Measurements from ENCODE around the gene ZNF548. TPM values are rescaled to one million over a fixed set of nuclear protein-coding genes. Genes with fewer than 3 reads are reported as not detected.
"Not testable (repeated sequence)": the region's sequence is repeated elsewhere in the genome, so short reads cannot be mapped to it uniquely, and the experiment has no call there.

ZNF548 gene
- total RNA-seq: 10 to 100 TPM; 16.4 to 20.6 TPM
- long read RNA-seq, transcript ZNF548-201 (4 exons, 2,115 nt): major isoform, 20 of 23 reads
- long read RNA-seq, partial matches to known transcripts: 0 of 23 reads
- long read RNA-seq, other reads (novel, unspliced or antisense): 2 of 23 reads

DNA sequence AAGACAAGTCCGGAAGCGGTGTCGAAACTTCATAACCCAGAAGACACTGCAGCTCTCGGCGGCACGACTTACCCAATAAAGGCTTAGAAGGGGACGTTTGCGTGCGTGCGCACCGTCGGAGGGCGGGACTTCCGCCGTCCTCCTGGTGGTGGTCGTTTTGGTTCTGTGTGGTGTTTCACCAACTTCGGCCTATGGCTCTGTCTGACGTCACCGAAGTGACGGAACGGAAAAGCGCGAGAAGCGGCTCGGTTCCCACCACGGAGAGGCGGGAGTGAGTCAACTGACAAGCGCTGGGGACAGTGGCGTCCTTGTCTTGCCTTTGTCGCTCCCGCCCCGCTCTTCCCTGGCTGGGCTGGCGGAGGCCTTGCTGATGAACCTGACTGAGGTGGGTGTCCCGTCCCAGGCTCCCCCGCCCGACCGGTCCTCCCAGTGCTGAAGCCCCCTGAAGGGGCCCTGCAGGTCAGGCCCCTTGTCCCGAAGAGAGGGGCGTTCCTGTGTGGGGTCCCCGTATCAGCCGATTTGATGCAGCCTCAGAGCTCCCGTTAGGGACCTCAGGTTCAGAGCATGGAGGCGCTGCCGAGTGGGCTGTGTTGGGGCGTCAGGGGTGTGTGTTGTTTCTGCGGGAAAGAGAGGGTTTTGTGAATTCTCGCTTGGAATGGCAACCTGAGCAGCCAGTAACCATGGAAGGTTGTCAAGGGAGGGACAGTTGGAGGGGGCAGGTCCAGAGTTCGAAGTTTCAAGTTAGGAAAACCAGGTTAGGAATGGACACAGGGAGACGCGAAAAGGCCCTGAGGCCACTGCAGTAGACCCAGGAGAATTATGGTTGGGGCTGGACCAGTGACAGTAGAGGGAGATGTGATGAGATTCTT is at the start of gene ZNF548:
ZNF548 (plus strand) TSS at position 125 of the 869 bp plus-strand sequence; CDS start at position 371, 246 bp downstream.
- intact Hi-C loops (cut with DNase I): loop anchor here in 1 of 2 donors (2.0 kb wide), 1 partner anchor 25 kb away; no protein-coding TSS in a partner anchor
- ATAC-seq: peak; percentile 100
- DNase-seq: peak; percentile 98

DNA sequence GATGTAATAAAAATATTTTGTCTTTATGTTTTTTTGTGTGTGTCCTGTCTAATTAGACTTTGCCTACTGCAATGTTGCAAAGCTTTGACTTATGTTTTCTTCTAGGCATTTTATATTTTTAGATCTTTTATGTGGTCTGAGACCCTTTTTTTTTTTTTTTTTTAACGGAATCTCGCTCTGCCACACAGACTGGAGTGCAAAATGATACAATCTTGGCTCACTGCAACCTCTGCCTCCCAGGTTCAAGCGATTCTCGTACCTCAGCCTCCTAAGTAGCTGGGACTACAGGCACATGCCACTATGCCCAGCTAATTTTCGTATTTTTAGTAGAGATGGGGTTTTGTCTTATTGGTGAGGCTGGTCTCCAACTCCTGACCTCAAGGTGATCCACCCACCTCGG is 47.1 kb upstream of the ZNF548 start:
- ATAC-seq: no peak
- no peak for DNase-seq
- intact Hi-C loops (cut with DNase I): no loop called here

DNA sequence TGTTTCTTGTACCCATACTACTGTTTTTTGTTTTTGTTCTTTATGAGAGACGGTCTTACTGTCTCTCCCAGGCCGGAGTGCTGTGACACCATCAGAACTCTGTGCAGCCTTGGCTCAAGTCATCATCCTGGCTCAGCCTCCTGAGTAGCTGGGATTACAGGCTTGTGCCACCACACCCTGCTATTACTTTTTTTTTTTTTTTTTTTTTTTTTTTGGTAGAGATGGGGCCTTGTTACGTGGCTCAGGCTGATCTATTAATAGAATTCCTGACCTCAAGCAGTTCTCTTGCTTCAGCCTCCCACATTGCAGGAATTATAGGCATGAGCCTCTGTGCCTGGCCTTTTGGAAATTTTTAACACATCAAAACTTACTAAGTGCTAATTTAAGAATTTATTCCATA is 41.5 kb upstream of the ZNF548 start:
- no peak for DNase-seq
- intact Hi-C loops (cut with DNase I): no loop called here
- no peak for ATAC-seq

DNA sequence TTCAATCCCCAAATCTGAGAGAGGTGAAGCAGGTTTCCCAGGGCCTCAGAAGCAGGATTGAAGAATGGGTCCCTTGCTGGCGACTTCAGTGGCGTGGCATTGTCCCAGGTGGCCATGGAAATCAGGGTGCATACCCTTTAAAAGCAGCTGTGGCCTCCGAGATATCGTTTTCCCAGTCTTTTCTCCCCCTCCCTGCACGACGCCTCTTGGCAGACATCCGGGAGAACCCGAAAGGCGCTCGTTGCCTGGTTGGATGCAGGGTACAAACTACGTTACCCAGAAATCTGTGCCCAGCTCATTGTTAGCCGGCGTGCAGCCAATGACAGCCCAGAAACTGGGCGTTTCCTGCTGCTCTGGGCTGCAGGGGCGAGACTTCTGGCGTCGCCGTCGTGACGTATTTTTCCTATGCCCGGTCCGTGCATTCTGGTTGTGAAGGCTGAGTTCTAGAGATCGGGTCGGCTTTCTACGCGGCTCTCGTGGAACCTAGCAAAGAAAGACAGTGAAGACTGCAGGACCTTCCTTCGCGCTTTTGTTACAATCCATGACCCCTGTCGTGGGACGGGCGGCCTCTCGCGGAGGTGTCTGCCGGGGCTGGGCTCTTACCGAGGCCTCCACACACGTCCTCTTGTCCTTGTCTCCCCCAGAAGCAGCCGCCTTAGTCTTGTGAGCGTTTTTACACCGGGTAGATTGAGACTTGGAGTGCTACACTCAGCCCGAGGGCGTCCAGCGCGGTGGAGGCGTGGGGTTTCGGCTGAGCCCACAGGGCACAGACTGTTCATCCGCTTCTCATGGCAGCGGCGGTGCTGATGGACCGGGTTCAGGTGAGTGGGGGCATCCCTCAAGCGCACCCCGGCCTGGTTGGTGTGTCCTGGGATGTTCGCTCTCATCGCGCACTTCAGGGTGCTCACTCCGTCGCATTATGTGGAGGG is 38.5 kb upstream of the ZNF548 start, which contains the start of gene ZNF304:
ZNF304 (plus strand) TSS at position 395 of the 929 bp plus-strand sequence; CDS start at position 789, 394 bp downstream.
- intact Hi-C loops (cut with DNase I): loop anchor here in 1 of 2 donors (10.0 kb wide), 1 partner anchor 66 kb away; the partner anchor contains the start of gene ZNF460
- ATAC-seq (peak; percentile 99), DNase-seq (peak; percentile 96)

DNA sequence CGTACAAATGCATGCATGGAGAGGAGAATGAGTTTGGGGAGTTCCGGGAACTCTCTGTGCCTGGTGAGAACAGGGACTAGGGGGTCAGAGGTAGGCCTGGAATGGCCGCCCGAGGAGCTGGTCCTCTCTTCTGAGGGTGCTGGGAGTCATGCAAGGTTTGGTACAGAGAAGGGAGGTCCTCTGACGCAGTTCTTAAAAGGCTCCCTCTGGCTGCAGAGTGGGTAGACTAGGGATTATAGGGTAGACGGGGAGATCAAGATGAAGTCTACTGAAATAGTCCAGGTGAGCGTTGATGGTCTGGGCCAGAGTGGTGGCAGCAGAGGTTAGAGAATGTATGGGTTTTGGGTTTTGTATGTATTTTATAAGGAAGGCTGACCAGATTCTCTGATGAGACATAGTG is 37.8 kb upstream of the ZNF548 start:
- peak in 1 of 2 donors; percentile 6 for ATAC-seq

DNA sequence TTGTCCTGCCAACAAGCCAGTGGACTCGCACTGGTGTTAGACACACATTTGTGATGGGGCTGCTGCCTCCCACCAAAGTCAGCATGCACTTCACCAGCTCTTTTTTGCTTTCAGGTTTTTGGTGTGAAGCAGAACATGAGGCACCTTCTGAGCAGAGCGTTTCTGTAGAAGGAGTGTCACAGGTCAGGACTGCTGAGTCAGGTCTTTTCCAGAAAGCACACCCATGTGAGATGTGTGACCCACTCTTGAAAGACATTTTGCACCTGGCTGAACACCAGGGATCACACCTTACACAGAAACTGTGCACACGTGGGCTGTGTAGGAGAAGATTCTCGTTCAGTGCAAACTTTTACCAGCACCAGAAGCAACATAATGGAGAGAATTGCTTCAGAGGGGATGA is 33.7 kb upstream of the ZNF548 start:
- ATAC-seq (no peak), DNase-seq (no peak)
- intact Hi-C loops (cut with DNase I): loop anchor here in 1 of 2 donors (5.0 to 10.0 kb wide), 2 partner anchors 34 to 71 kb away; partner anchors contain the start of genes ZNF460 and ZNF543

More for the DNA sequence above, 37.8 kb upstream of the ZNF548 start:
- no peak for DNase-seq
- intact Hi-C loops (cut with DNase I): loop anchor here in 1 of 2 donors (10.0 kb wide), 1 partner anchor 67 kb away; the partner anchor contains the start of gene ZNF460

DNA sequence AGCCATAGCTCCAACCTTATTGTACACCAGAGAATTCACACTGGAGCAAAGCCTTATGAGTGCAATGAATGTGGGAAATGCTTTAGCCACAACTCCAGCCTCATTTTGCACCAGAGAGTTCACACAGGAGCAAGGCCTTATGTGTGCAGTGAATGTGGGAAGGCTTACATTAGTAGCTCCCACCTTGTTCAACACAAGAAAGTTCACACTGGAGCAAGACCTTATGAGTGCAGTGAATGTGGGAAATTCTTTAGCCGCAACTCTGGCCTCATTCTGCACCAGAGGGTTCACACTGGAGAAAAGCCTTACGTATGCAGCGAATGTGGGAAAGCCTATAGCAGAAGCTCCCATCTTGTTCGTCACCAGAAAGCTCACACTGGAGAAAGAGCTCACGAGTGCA is 32.2 kb upstream of the ZNF548 start:
- intact Hi-C loops (cut with DNase I): loop anchor here in 1 of 2 donors (5.0 to 10.0 kb wide), 2 partner anchors 35 to 73 kb away; partner anchors contain the start of genes ZNF460 and ZNF543
- no peak for DNase-seq
- ATAC-seq: no peak

DNA sequence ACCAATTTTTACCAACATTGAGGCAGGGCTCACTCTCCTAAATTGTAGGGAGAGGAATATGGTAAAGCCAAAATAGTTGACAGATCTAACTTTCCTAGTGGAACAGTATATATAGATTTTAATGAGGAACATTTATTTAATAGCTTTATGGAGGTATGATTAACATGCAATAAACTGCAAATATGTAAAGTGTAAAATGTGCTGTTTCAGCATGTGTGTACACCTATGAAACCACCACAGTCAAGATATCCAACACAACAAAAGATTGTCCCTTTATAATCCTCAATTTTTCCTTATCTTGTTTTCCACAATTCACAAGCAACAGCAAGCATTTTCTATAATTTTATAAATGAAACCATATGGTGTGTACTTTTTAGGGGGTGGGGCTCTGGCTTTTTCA is 30.4 kb upstream of the ZNF548 start:
- intact Hi-C loops (cut with DNase I): loop anchor here in 1 of 2 donors (5.0 to 10.0 kb wide), 2 partner anchors 37 to 74 kb away; partner anchors contain the start of genes ZNF460 and ZNF543
- ATAC-seq (no peak), DNase-seq (no peak)

DNA sequence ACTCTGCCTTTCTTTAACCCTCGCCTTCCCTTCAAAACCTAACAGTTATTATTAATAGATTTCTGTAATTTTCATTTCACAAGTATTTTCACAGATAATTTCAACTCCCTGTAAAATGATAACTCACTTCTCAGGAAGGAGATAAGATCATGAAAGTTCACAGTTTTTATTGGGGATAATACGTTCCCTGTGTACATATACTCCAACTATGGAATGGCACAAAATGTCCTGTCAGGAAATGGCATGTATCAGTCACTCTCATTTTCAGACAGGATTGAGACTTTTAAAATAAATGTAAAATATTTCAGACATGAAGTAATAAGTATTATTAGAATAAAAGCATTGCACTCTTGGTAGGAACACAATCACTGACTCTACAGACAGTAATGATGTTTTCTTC is 27.2 kb upstream of the ZNF548 start:
- intact Hi-C loops (cut with DNase I): no loop called here
- DNase-seq: no peak
- no peak for ATAC-seq

DNA sequence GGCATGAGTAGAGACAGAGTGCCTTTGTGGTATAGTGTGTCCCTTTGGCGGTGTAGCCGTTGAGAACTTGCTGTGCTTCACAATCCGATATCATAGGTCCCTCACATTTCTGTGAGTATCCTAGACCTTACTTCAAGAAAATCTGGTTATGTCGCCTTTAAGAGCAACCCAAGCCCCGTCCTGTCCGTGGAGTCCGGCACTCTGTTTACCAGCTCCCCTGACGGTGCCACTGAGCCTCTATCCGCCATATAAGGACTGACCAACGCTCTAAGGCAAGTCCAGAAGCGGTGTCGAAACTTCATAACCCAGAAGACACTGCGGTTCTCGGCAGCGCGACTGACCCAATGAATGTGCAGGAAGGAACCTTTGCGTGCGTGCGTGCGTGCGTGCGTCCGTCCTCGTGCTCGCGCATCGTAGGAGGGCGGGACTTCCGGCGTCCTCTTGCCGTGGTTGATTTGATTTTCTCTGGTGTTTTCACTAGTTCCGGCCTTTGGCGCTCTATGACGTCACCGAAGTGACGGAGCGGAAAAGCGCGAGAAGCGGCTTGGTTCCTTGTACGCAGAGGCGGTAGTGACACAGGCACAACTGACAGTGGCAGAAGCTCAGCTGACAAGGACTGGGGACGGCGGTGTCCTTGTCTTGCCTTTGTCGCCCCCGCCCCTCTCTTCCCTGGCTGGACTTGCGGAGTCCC is 26.5 kb upstream of the ZNF548 start, which contains the start of the genes TRAPPC2B and ZNF547:
TRAPPC2B (plus strand) TSS at position 555 of the 691 bp plus-strand sequence. CDS start 1,283 bp downstream, outside the sequence.
ZNF547 (plus strand) TSS at position 555 of the 691 bp plus-strand sequence. CDS start 5,005 bp downstream, outside the sequence.
- ATAC-seq (peak; percentile 98), DNase-seq (peak; percentile 99)
- intact Hi-C loops (cut with DNase I): no loop called here

DNA sequence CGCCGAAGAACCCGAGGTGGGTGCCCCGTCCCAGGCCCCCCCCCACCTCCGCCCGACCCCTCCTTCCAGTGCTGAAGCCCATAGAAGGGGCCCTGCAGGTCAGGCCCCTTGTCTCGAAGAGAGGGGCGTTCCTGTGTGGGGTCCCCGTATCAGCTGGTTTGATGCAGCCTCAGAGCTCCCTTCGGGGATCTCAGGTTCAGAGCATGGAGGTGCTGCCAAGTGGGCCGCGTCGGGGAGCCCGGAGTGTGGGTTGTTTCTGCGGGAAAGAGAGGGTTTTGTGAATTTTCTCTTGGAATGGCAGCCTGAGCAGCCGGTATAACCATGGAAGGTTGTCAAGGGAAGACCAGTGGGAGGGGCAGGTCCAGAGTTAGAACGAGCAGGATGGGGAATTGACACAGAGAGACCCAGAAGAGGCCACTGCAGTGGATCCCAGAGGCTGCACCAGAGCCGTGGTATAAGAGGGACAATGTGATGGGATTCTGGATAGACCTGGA is 25.9 kb upstream of the ZNF548 start:
- ATAC-seq: peak; percentile 3 to 7
- no peak for DNase-seq
- intact Hi-C loops (cut with DNase I): loop anchor here in 1 of 2 donors (2.0 kb wide), 1 partner anchor 25 kb away; the partner anchor contains the start of gene ZNF548

DNA sequence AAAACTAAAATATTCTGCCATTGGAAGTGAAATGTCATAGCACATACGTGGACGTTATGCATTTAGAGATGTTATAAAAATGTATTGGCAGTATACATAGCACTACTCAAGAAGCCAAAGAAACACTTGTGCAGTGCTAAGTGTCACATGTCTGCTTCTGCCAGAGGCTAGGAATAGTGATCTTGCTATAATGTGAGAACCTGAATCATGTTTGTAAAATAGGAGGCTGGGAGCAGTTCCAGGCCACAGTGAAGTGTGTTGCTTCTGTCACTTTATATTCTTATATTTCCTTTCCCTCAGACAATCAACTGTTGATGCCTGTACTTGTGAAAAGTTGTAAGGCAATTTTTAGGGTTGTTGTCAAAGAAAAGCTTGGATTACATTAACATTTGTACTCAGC is 22.9 kb upstream of the ZNF548 start:
- no peak for DNase-seq
- intact Hi-C loops (cut with DNase I): no loop called here
- ATAC-seq: no peak

DNA sequence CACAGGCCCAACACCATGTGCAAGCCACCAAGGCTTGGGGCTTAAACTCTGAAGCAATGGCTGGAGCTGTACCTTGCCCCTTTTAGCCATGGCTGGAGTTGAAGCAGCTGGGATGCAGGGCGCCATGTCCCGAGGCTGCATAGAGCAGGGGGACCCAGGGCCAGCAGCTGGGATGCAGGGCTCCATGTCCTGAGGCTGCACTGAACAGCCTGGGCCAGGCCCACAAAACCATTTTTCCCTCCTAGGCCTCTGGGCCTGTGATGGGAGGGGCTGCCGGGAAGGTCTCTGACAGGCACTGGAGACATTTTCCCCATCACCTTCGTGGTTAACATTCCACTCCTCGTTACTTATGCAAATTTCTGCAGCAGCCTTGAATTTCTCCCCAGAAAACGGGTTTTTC is 15.5 kb upstream of the ZNF548 start:
- intact Hi-C loops (cut with DNase I): no loop called here
- ATAC-seq (no peak), DNase-seq (no peak)

DNA sequence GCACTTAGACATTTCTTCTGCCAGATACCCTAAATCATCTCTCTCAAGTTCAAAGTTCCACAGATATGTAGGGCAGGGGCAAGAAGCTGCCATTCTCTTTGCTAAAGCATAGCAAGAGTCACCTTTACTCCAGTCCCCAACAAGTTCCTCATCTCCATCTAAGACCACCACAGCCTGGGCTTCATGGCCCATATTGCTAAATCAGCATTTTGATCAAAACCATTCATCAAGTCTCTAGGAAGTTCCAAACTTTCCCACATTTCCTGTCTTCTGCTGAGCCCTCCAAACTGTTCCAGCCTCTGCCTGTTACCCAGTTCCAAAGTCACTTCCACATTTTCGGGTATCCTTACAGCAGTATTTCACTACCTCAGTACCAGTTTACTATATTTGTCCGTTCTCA is 15.0 kb upstream of the ZNF548 start:
- DNase-seq; intact Hi-C loops (cut with DNase I); ATAC-seq: not testable (repeated sequence)

DNA sequence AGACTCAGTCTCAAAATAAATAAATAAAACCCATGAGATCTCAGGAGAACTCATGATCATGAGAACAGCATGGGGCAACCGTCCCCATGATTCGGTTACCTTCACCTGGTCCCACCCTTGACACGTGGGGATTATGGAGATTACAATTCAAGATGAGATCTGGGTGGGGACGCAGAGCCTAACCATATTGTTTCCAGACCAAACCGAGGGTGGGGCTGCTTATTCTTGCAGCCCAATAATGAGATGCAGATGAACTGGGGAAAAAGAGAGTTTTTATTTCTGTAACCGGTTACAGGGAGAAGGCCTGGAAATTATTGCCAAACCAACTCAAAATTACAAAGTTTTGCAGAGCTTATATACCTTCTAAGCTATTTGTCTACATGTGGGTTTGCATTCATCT is 13.5 kb upstream of the ZNF548 start:
- ATAC-seq (no peak), DNase-seq (no peak)
- intact Hi-C loops (cut with DNase I): no loop called here

DNA sequence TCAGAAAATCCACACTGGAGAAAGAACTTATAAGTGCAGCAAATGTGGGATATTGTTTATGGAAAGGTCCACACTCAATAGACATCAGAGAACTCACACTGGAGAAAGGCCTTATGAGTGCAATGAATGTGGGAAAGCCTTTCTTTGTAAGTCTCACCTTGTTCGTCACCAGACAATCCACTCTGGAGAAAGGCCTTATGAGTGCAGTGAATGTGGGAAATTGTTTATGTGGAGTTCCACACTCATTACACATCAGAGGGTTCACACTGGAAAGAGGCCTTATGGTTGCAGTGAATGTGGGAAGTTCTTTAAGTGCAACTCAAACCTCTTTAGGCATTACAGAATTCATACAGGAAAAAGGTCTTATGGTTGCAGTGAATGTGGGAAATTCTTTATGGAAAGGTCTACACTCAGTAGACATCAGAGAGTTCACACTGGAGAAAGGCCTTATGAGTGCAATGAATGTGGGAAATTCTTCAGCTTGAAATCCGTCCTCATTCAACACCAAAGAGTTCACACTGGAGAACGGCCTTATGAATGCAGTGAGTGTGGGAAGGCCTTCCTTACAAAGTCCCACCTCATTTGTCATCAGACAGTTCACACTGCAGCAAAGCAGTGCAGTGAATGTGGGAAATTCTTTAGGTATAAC is 12.0 kb upstream of the ZNF548 start:
- no peak for ATAC-seq
- intact Hi-C loops (cut with DNase I): no loop called here
- DNase-seq: no peak

DNA sequence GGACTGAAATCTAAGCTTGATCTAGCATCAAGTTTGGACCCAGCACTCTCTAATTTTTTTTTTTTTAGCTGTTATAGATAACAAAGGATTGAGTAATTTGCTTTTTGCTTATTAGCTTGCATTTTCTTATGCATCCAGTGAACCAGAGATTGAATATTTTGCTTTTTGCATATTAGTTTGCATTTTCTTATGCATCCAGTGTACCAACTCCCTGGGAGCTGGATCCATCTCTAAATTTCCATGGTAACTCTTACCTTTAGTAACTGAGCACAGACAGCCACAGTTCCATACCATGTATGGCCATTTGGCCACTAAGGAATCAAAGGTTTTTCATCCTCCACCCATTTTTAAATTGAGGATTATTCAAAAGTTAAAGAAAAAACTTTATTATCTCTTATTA is 8.7 kb upstream of the ZNF548 start:
- intact Hi-C loops (cut with DNase I): no loop called here
- DNase-seq: no peak
- no peak for ATAC-seq
